T-helper 22 cell (primary cell): ENCODE measurements around the gene PHKB.

Experiments used
- DNase-seq: peaks from one replicate; pipeline ENCODE4 v3.0.0-alpha.2; 2020; ENCODE audit warnings: low read depth

The PHKB gene

GRCh38 chr16:47731252-47731651 lies 270.1 kb downstream of the PHKB start:
- no peak for DNase-seq

DNA sequence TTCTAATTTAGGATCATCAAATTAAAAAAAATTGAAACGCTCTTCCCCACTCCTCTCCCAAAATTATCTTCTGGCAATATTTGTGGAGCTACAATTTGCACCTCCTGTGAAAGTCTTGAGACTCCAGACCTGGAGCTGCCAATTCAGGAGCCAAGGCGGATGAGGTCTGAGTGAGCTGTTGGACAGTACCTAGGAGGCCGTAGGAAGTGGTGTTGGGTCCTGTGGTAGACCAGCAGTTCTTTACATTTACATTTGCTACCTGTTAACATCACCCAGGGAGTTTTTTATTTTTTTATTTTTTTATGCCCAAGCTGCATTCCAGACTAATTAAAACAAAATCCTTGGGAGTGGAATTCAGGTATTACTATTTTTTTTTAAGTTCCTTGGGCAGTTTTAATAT lies 271.0 kb downstream of the PHKB start:
- DNase-seq = no peak

DNA sequence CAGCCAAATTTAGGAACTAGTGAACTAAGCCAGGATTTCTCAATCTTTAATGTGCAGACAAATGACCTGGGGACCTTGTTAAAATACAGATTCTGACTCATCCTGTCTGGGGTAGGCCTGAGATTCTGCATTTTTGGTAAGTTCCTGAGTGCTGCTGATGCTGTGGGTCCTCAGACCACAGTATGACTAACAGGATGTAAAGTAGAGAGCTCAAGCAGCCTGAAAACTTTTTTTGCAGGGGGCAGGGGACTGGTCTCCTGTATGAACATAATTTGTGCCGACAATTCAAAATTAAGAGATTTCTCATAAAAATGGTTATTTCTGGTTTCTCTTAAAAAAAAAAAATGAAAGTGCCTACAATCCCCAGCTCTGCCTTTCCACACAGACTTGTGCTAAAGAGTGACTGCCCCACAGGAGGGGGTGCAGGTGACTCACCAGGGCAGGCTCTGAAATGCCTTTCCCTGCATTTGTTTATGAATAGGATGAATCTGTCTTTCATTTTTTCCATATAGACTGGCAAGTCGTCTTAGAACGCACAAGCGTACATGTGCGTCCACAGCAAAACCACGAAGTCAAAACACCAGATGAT lies 271.5 kb downstream of the PHKB start:
- no peak for DNase-seq

DNA sequence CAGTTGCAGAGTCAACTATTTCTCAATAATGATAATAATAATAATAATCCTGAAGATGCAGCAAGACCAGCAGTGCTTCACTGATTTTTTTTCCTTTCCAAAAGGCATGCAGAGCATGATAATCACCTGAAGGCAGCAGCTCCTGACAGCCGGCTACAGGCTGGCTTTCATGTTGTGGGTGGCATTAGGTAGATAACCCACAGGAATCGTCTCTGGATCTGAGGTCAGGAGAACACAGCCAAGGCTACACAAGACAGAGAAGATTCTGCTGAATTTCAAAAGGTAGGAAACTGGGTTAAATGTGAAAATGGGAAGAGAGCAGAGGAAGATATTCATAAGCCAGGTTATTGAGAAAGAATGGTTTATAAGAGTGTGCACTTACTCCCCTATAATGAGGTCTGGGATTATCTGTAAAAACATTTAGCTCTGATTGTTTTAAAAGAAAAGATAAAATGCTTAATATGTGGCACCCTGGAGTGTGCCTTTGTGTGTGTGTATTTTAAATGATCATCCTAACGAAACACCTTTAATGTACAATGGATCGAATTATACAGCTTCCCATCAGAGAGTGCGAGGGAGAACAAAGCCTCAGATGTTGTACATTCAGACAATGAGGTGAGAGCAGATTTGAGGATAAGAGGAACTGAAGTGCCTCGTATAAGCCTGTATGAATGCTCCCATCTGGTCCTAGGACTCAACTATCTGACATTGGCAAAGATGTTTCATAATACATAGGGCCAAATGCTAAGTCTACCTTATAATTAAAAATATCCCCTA lies 273.1 kb downstream of the PHKB start:
- DNase-seq = no peak

DNA sequence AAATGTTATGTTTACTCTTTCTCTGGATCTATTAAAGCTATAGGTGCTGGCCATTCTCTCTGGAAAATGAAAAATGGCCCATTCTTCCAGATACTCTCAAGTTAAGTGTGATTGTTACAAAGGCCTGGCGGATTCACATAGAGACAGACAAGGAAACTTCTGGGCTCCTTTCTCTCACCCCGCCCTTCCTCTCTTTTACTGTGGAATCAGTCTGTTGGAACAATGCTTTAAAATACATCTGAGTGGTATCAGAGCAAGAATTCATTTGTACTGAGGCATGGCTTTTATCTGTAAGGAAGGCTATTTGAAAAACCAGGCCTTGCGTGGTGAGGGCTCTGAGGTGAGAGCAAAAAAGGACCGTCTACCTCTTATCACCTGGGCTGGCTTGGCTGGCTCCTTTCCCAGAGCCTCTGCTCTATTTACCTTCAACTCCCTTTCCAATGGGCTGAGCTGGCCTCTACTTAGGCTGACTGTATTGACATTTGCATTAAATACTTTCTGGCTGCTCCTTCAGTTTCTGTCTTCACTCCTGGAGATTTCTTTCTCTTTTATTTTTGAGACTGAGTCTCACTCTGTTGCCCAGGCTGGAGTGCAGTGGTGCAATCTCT lies 274.0 kb downstream of the PHKB start:
- no peak for DNase-seq

- DNase-seq = no peak
Measured at GRCh38 chr16:47750371-47750770, 289.2 kb downstream of the PHKB start.
